Endothelial cell (in vitro differentiated cells): ENCODE measurements around the gene VMO1. TPM values are rescaled to one million over a fixed set of nuclear protein-coding genes. Genes with fewer than 3 reads are reported as not detected.
A peak's percentile ranks its signal among the peaks of the same experiment; 100 is the strongest.
"Not testable (repeated sequence)": the region's sequence is repeated elsewhere in the genome, so short reads cannot be mapped to it uniquely, and the experiment has no call there.

Experiments used
- DNase-seq: peaks from one replicate; pipeline ENCODE4 v3.0.0; 2021; ENCODE audit warnings: low spot score
- H3K27ac Mint-ChIP-seq: one replicate; pipeline ENCODE4 v1.8.0; 2021; ENCODE audit warnings: mixed read lengths, inconsistent platforms; ENCODE audit not compliant: unreplicated experiment
- H3K27me3 Mint-ChIP-seq: one replicate; pipeline ENCODE4 v1.8.0; 2021; ENCODE audit warnings: mild to moderate bottlenecking, moderate library complexity, mixed read lengths, inconsistent platforms; ENCODE audit not compliant: unreplicated experiment
- H3K36me3 Mint-ChIP-seq: one replicate; pipeline ENCODE4 v1.8.0; 2021; ENCODE audit warnings: mild to moderate bottlenecking, low read depth, mixed read lengths, inconsistent platforms; ENCODE audit not compliant: unreplicated experiment
- H3K4me1 Mint-ChIP-seq: one replicate; pipeline ENCODE4 v1.8.0; 2021; ENCODE audit warnings: mild to moderate bottlenecking, mixed read lengths, inconsistent platforms; ENCODE audit not compliant: unreplicated experiment
- H3K4me3 Mint-ChIP-seq: one replicate; pipeline ENCODE4 v1.8.0; 2021; ENCODE audit warnings: mild to moderate bottlenecking, mixed read lengths, inconsistent platforms; ENCODE audit not compliant: unreplicated experiment
- H3K9me3 Mint-ChIP-seq: one replicate; pipeline ENCODE4 v1.8.0; 2021; ENCODE audit warnings: mixed read lengths, inconsistent platforms; ENCODE audit not compliant: unreplicated experiment
- long read RNA-seq: library from polyadenylated mRNA; unstranded; transcript quantifications from one replicate; pipeline ENCODE4 v2.0.0, GENCODE V29; 2020; ENCODE audit not compliant: unreplicated experiment
- total RNA-seq: library from RNA; stranded (reverse); fragmentation: NEBNext Ultra II Directional; extraction: Animal tissue kit (Norgen Biotek cat#: 25700); gene quantifications from one replicate; pipeline ENCODE4 v1.2.1, GENCODE V29; 2021; ENCODE audit not compliant: unreplicated experiment
- TF ChIP-seq, protein P1 (sequence below): fragments of 200-600 bp; sonication (generic); IDR thresholded peaks from one replicate; pipeline ENCODE4 v1.5.0; 2021; ENCODE audit warnings: antibody characterized with exemption; ENCODE audit not compliant: unreplicated experiment

VMO1 gene
- 2.9 TPM for total RNA-seq
- long read RNA-seq, partial matches to known transcripts, result 0 of 1 reads
- long read RNA-seq, other reads (novel, unspliced or antisense), result 0 of 1 reads

DNA sequence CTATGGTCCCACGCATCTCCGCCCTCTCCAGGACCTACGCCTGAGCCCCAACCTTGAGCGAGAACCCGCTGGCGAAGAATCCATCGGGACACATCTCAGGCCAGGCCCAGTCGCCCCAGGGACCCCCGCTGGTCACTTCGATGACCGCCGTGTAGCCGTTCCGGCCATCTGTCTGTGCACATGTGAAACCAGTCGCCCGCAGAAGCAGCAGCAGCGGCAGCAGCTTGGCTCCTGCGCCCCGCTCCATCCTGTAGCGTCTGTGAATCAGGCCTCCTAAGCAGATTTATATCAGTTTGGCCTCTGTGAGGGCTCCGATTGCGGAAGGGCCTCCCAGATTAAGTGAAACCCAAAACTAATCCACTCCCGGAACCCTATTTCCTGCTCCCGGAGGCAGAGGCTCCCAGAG, at the start of gene VMO1:
Gene VMO1, minus strand, starts transcription at position 259 of the 406 bp plus-strand sequence. Its CDS starts 12 bp downstream, at position 247.
- no peak within 1 kb of the TSS for H3K4me3 Mint-ChIP-seq
- DNase-seq, result no peak
- peaks cover 9% of the 10 kb centered on the region for H3K27me3 Mint-ChIP-seq
- peaks cover 8% of the 10 kb centered on the region for H3K4me1 Mint-ChIP-seq
- H3K27ac Mint-ChIP-seq, result no peak within 1 kb of the TSS
- no peaks in the 10 kb centered on the region for H3K9me3 Mint-ChIP-seq
- peaks cover 3% of the 10 kb centered on the region for H3K36me3 Mint-ChIP-seq
- TF ChIP-seq, protein P1, sequence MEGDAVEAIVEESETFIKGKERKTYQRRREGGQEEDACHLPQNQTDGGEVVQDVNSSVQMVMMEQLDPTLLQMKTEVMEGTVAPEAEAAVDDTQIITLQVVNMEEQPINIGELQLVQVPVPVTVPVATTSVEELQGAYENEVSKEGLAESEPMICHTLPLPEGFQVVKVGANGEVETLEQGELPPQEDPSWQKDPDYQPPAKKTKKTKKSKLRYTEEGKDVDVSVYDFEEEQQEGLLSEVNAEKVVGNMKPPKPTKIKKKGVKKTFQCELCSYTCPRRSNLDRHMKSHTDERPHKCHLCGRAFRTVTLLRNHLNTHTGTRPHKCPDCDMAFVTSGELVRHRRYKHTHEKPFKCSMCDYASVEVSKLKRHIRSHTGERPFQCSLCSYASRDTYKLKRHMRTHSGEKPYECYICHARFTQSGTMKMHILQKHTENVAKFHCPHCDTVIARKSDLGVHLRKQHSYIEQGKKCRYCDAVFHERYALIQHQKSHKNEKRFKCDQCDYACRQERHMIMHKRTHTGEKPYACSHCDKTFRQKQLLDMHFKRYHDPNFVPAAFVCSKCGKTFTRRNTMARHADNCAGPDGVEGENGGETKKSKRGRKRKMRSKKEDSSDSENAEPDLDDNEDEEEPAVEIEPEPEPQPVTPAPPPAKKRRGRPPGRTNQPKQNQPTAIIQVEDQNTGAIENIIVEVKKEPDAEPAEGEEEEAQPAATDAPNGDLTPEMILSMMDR, result no peak

GRCh38 chr17:4834681-4835020, 48.5 kb upstream of the VMO1 start:
- no peak overlapping the region for H3K27ac Mint-ChIP-seq

GRCh38 chr17:4833941-4834680, 47.9 kb upstream of the VMO1 start:
- Mint-ChIP-seq H3K9me3 (no peaks in the 10 kb centered on the region), H3K27me3 (peaks cover 1% of the 10 kb centered on the region), H3K4me1 (peaks cover 34% of the 10 kb centered on the region), H3K36me3 (peaks cover 16% of the 10 kb centered on the region), H3K4me3 (peak overlapping the region; percentile 97), H3K27ac (peak overlapping the region; percentile 85)
- TF ChIP-seq, protein P1, result no peak
- DNase-seq, result peak; percentile 22

More at GRCh38 chr17:4834681-4835020, 48.5 kb upstream of the VMO1 start:
- no peak for DNase-seq
- TF ChIP-seq, protein P1, result no peak
- Mint-ChIP-seq H3K4me3 (peak overlapping the region; percentile 97), H3K27me3 (peaks cover 1% of the 10 kb centered on the region), H3K9me3 (no peaks in the 10 kb centered on the region), H3K36me3 (peaks cover 16% of the 10 kb centered on the region), H3K4me1 (peaks cover 39% of the 10 kb centered on the region)

- Mint-ChIP-seq H3K4me3 (peak within 1 kb of the TSS; percentile 97), H3K27me3 (no peaks in the 10 kb centered on the region), H3K36me3 (peaks cover 16% of the 10 kb centered on the region), H3K4me1 (peaks cover 31% of the 10 kb centered on the region), H3K9me3 (no peaks in the 10 kb centered on the region), H3K27ac (peak within 1 kb of the TSS; percentile 97)
- peak; percentile 89 for DNase-seq
- TF ChIP-seq, protein P1, result no peak
Observed at GRCh38 chr17:4833178-4833940, 47.2 kb upstream of the VMO1 start, which contains the start of gene MINK1. Gene MINK1 (plus strand): TSS chr17:4833340. CDS start chr17:4833584, 244 bp downstream.

GRCh38 chr17:4832829-4833177, 46.6 kb upstream of the VMO1 start:
- Mint-ChIP-seq H3K4me3 (peak overlapping the region; percentile 96), H3K27ac (peak overlapping the region; percentile 97), H3K4me1 (peaks cover 26% of the 10 kb centered on the region), H3K36me3 (peaks cover 12% of the 10 kb centered on the region)
- not testable (repeated sequence) for DNase-seq, H3K9me3 Mint-ChIP-seq, H3K27me3 Mint-ChIP-seq
